IMR-90 (cell line): Measurements from ENCODE around the gene GRIN1. TPM values are rescaled to one million over a fixed set of nuclear protein-coding genes. Genes with fewer than 3 reads are reported as not detected.

ENCODE experiments used
- ATAC-seq: fragments of 200-7000 bp; cut with Tn5 transposase; 2 replicates; pipeline ENCODE4 v1.9.1; 2020; ENCODE audit warnings: low read depth, mild to moderate bottlenecking, moderate library complexity
- BruUV-seq: library from RNA; stranded (reverse); fragments of 400-500 nt; replicated peaks from 2 replicates; lab custom pipeline; 2021; lab: Mats Ljungman, UMichigan
- CTCF ChIA-PET: fragments of 300-600 bp; formaldehyde crosslinking; extraction: SDS; loops from one replicate; lab custom pipeline; 2021; ENCODE audit warnings: antibody characterized with exemption; lab: Yijun Ruan, JAX
- POLR2A ChIA-PET: fragments of 300-600 bp; sonication (Branson Sonifier 250); formaldehyde crosslinking; loops from one replicate; lab custom pipeline; 2022; ENCODE audit warnings: antibody characterized with exemption; ENCODE audit not compliant: unreplicated experiment; lab: Charles Lee
- DNase-seq: peaks from one replicate; pipeline ENCODE4 v3.0.0; 2013
- H2AFZ ChIP-seq: replicated peaks from 2 replicates; pipeline ENCODE3; 2013; ENCODE audit warnings: low read length, mild to moderate bottlenecking; ENCODE audit not compliant: poor library complexity
- H2AK5ac ChIP-seq: 2 replicates; pipeline ENCODE4 v1.6.1; 2013; ENCODE audit warnings: low read depth, low read length, inconsistent platforms
- H2AK9ac ChIP-seq: replicated peaks from 2 replicates; pipeline ENCODE3; 2013; ENCODE audit warnings: mild to moderate bottlenecking, low read depth, low read length, moderate library complexity; ENCODE audit not compliant: poor library complexity
- H2BK120ac ChIP-seq: 2 replicates; pipeline ENCODE4 v1.6.1; 2013; ENCODE audit warnings: low read depth, low read length, inconsistent platforms
- H2BK15ac ChIP-seq: 3 replicates; pipeline ENCODE4 v1.6.1; 2013; ENCODE audit warnings: low read depth, low read length, inconsistent platforms
- H2BK20ac ChIP-seq: 2 replicates; pipeline ENCODE4 v1.6.1; 2013; ENCODE audit warnings: low read depth, mild to moderate bottlenecking, inconsistent platforms, low read length, moderate library complexity
- H2BK5ac ChIP-seq: 2 replicates; pipeline ENCODE4 v1.6.1; 2013; ENCODE audit warnings: mild to moderate bottlenecking, low read depth, low read length, inconsistent platforms; ENCODE audit not compliant: poor library complexity, severe bottlenecking
- H3K14ac ChIP-seq: replicated peaks from 2 replicates; pipeline ENCODE4 v1.6.1; 2013; ENCODE audit warnings: low read depth, low read length, inconsistent platforms
- H3K18ac ChIP-seq: 2 replicates; pipeline ENCODE4 v1.6.1; 2013; ENCODE audit warnings: low read depth, low read length, control low read depth
- H3K23ac ChIP-seq: 2 replicates; pipeline ENCODE4 v1.6.1; 2013; ENCODE audit warnings: low read depth, low read length, inconsistent platforms
- H3K27ac ChIP-seq: 2 replicates; pipeline ENCODE4 v1.5.1; 2013; ENCODE audit warnings: mild to moderate bottlenecking, control low read depth, low read length; ENCODE audit not compliant: insufficient read depth
- H3K27me3 ChIP-seq: 2 replicates; pipeline ENCODE4 v1.6.1; 2013; ENCODE audit warnings: low read length; ENCODE audit not compliant: control insufficient read depth, insufficient read depth
- H3K36me3 ChIP-seq: 2 replicates; pipeline ENCODE4 v1.6.1; 2013; ENCODE audit warnings: low read length, mixed read lengths; ENCODE audit not compliant: control insufficient read depth, insufficient read depth
- H3K4ac ChIP-seq: 2 replicates; pipeline ENCODE4 v1.6.1; 2013; ENCODE audit warnings: low read depth, low read length, inconsistent platforms
- H3K4me1 ChIP-seq: 2 replicates; pipeline ENCODE4 v1.6.1; 2013; ENCODE audit warnings: low read length, mixed read lengths; ENCODE audit not compliant: control insufficient read depth, insufficient read depth
- H3K4me2 ChIP-seq: 2 replicates; pipeline ENCODE4 v1.6.1; 2013; ENCODE audit warnings: low read depth, mild to moderate bottlenecking, control low read depth, low read length, moderate library complexity
- H3K4me3 ChIP-seq: 2 replicates; pipeline ENCODE4 v1.5.1; 2013; ENCODE audit warnings: low read depth, mild to moderate bottlenecking, control low read depth, low read length, moderate library complexity; ENCODE audit not compliant: insufficient read depth
- H3K56ac ChIP-seq: 2 replicates; pipeline ENCODE4 v1.6.1; 2013; ENCODE audit warnings: low read length, inconsistent platforms; ENCODE audit not compliant: insufficient read depth; ENCODE audit errors: extremely low read depth
- H3K79me1 ChIP-seq, 2 experiments: 2 replicates each; pipeline ENCODE4 v1.6.1; 2013; ENCODE audit warnings: low read length in 2 of 2, inconsistent platforms in 1 of 2, low read depth in 1 of 2
- H3K9ac ChIP-seq: 2 replicates; pipeline ENCODE4 v1.6.1; 2013; ENCODE audit warnings: low read depth, low read length, control low read depth
- H3K9me1 ChIP-seq: 2 replicates; pipeline ENCODE4 v1.6.1; 2013; ENCODE audit warnings: low read length, inconsistent platforms; ENCODE audit not compliant: insufficient read depth
- H3K9me3 ChIP-seq: 2 replicates; pipeline ENCODE4 v1.6.1; 2013; ENCODE audit warnings: low read length; ENCODE audit not compliant: control insufficient read depth, insufficient read depth
- H4K20me1 ChIP-seq: 2 replicates; pipeline ENCODE4 v1.6.1; 2013; ENCODE audit warnings: low read length, inconsistent platforms; ENCODE audit not compliant: insufficient read depth
- H4K5ac ChIP-seq: 2 replicates; pipeline ENCODE4 v1.6.1; 2013; ENCODE audit warnings: mild to moderate bottlenecking, low read depth, low read length, control low read depth
- H4K8ac ChIP-seq, 2 experiments: 2 replicates each; pipeline ENCODE4 v1.6.1; 2013; ENCODE audit warnings: low read depth in 2 of 2, low read length in 2 of 2, control low read depth in 1 of 2, inconsistent platforms in 1 of 2
- H4K91ac ChIP-seq: 2 replicates; pipeline ENCODE4 v1.6.1; 2013; ENCODE audit warnings: low read depth, low read length, inconsistent platforms; ENCODE audit not compliant: insufficient read depth
- CTCF ChIP-seq: conservative IDR thresholded peaks from 2 replicates; pipeline ENCODE4 v1.5.1; 2012; ENCODE audit warnings: mild to moderate bottlenecking, low read depth, low read length, improper control_type of control experiment
- ELK1 ChIP-seq: fragments of 150-350 bp; IDR thresholded peaks from 2 replicates; pipeline ENCODE4 v1.6.1; 2016; ENCODE audit warnings: low read depth, mild to moderate bottlenecking, low read length, moderate library complexity, borderline replicate concordance
- MXI1 ChIP-seq: IDR thresholded peaks from 2 replicates; pipeline ENCODE4 v1.6.1; 2012; ENCODE audit warnings: low read depth, mild to moderate bottlenecking, low read length, moderate library complexity, borderline replicate concordance
- RAD21 ChIP-seq: IDR thresholded peaks from 2 replicates; pipeline ENCODE4 v1.6.1; 2012; ENCODE audit warnings: low read length, improper control_type of control experiment
- RCOR1 ChIP-seq: IDR thresholded peaks from 2 replicates; pipeline ENCODE4 v1.6.1; 2012; ENCODE audit warnings: mild to moderate bottlenecking, low read length, improper control_type of control experiment; ENCODE audit not compliant: insufficient replicate concordance
- RFX5 ChIP-seq: IDR thresholded peaks from 2 replicates; pipeline ENCODE4 v1.8.0; 2012; ENCODE audit warnings: low read depth, mild to moderate bottlenecking, low read length, moderate library complexity
- USF2 ChIP-seq: fragments of 150-350 bp; IDR thresholded peaks from 2 replicates; pipeline ENCODE4 v1.6.1; 2017; ENCODE audit warnings: mild to moderate bottlenecking, antibody characterized with exemption, low read length, low read depth
- WGBS, 2 experiments: methylation state at CpG; one replicate each; pipeline versions ENCODE4 v1.1.5 to v1.1.7; 2013; ENCODE audit warnings: missing lambda C conversion rate in 2 of 2; ENCODE audit not compliant: insufficient read length in 1 of 2; ENCODE audit errors: extremely low coverage in 2 of 2; 5-methylcytosine and 5-hydroxymethylcytosine counted together
- dilution Hi-C: fragments of 300-500 bp; cut with HindIII; formaldehyde crosslinking; loops from one replicate; pipeline ENCODE4 v1.14.3; 2018; ENCODE audit warnings: low sequenced_read_pairs; ENCODE audit not compliant: unreplicated experiment
- in situ Hi-C: fragments of 300-500 bp; cut with MboI; formaldehyde crosslinking; loops from 3 replicates; pipeline ENCODE4 v1.14.3; 2019; ENCODE audit warnings: low sequenced_read_pairs, inconsistent platforms, mixed read lengths
- intact Hi-C: fragments of 100-400 bp; cut with micrococcal nuclease; formaldehyde crosslinking; loops from 2 replicates; pipeline ENCODE4 v1.10.0; 2022
- polyA plus RNA-seq, 3 experiments: library from polyadenylated mRNA; depleted of rRNA; stranded (reverse); fragments of >200 nt; gene quantifications; 2 replicates each; pipeline ENCODE4 v1.2.3, GENCODE V29; 2012; ENCODE audit warnings: low replicate concordance in 1 of 3
- total RNA-seq: library from RNA; depleted of rRNA; stranded (reverse); fragments of >200 nt; gene quantifications from 2 replicates; pipeline ENCODE4 v1.2.3, GENCODE V29; 2012

The GRIN1 gene
- total and polyA plus RNA-seq, 2 of the 4 experiments (the other 2 are of a cell fraction): 0.09 TPM; not detected in 1

GRCh38 chr9:137198902-137199283 lies 59.9 kb downstream of the GRIN1 start:
- CTCF ChIA-PET: no interaction called here

More at GRCh38 chr9:137198902-137199283, 59.9 kb downstream of the GRIN1 start:
- ATAC-seq (no peak), DNase-seq (no peak)
- POLR2A ChIA-PET: interaction anchor here (1.3 kb wide), 2 partner anchors 10 to 42 kb away, joined by 3 to 4 read pairs; partner anchors contain the start of genes SSNA1 and TUBB4B
- Histone ChIP-seq H3K9me1 (0 out of 2 replicates have a peak, but pooled peaks cover 2% of the 10 kb centered on the region), H2BK120ac (no peak overlapping the region), H3K27ac (no peak overlapping the region), H4K5ac (no peak overlapping the region), H2AFZ (peak overlapping the region; percentile 5), H2BK15ac (no peak overlapping the region), H4K91ac (no peak overlapping the region), H2BK20ac (no peak overlapping the region), H3K56ac (no peak overlapping the region), H4K20me1 (peaks cover 35% of the 10 kb centered on the region), H3K4ac (no peak overlapping the region), H3K4me1 (peaks cover 17% of the 10 kb centered on the region), H3K23ac (0 out of 2 replicates have a peak overlapping the region, but pooled peaks have one; percentile 11), H2AK5ac (no peak overlapping the region), H3K4me2 (peak overlapping the region; percentile 69), H3K79me1 (peaks cover 14 to 78% of the 10 kb centered on the region in 2 experiments), H3K9me3 (no peaks in the 10 kb centered on the region), H3K4me3 (no peak overlapping the region; the same call in 1 of the 2 replicates), H3K18ac (no peak overlapping the region), H3K36me3 (no peaks in the 10 kb centered on the region), H3K27me3 (no peaks in the 10 kb centered on the region), H2AK9ac (peak overlapping the region; percentile 91), H3K14ac (no peak overlapping the region), H3K9ac (peak overlapping the region; percentile 16; the same call in 1 of the 2 replicates), H4K8ac (no peak overlapping the region), H2BK5ac (no peak overlapping the region)
- intact Hi-C loops (no loop called here), dilution Hi-C loops (no loop called here), in situ Hi-C loops (no loop called here)
- BruUV-seq: no TSS peak
- WGBS, 2 experiments: no CpG with 5 or more reads among the region's 11 CpGs
- TF ChIP-seq CTCF: no peak
- no peak for TF ChIP-seq USF2
- TF ChIP-seq RCOR1: no peak
- TF ChIP-seq RAD21: no peak
- TF ChIP-seq RFX5: no peak
- TF ChIP-seq ELK1: no peak
- TF ChIP-seq MXI1: no peak
